ENCODE data around the gene SCART1.
"Not testable (repeated sequence)": the region's sequence is repeated elsewhere in the genome, so short reads cannot be mapped to it uniquely, and the experiment has no call there.

SCART1 gene

GRCh38 chr10:133474027-133474426 lies 20.3 kb downstream of the SCART1 start:
- DNase-seq (ENCODE audit: low spot score), result no peak

DNA sequence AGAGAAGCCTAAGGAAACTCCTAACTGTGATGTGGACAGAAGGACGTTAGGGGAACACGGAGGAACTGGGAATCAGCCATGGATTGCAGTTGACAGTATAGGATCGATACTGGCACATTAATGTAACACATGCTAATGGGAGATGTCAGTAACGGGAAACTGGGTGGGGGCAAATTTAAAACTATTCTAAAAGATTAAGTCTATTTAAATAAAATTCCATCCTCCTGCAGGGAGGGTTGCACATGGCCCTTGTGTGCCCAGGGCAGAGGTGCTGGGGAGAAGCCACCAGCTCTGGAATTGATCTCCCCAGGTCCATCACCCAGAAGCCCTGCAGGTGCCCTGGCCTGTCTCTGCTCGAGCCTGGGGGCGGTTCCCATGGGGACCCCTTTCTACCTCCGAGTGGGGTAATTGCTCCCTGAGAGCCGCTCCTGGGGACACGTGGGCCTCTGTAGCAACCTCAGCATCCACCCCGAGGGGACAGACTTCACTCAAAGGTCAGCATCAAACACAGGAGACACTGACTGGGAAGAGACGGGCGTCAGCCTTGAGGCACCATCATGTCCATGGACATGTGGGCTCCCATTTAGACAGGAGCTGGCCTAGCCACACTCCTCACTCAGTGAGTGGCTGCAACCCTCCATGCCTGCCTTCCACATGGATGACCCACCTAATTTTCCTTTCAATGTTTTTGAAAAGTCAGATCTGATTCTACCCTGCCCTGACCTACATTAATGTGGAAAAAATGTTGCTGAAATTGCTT lies 21.1 kb downstream of the SCART1 start:
- no peak for DNase-seq (ENCODE audit: low spot score)

GRCh38 chr10:133475425-133475734 lies 21.6 kb downstream of the SCART1 start:
- no peak for DNase-seq (ENCODE audit: low spot score)

GRCh38 chr10:133475821-133476640 lies 22.3 kb downstream of the SCART1 start:
- no peak for DNase-seq (ENCODE audit: low spot score)

GRCh38 chr10:133476641-133476990 lies 22.9 kb downstream of the SCART1 start:
- DNase-seq (ENCODE audit: low spot score), result no peak

DNA sequence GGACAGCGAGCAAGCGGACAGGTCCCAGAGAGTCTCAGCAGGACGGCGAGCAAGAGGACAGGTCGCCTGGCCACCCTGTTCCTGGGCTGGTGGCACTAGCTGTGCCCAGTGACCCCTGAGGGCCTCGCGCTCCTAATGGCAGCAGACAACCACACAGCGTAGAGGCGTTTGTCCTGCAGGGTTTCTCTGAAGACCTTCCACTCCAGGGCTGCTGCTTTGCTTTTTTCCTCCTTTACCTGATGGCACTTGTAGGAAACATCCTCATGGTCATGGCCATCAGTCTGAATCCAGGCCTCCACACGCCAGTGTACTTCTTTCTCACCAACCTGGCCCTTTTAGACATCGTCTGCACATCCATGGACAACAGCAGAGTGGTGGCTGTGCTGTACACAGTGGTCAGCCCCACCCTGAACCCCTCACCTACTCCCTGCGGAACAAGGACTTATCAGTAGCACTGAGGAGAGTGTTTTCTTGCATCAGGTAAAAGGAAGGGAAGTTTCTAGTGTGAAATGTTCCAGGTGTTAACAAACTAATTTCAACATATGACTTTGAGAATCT lies 27.4 kb downstream of the SCART1 start:
- DNase-seq (ENCODE audit: low spot score), result no peak

DNA sequence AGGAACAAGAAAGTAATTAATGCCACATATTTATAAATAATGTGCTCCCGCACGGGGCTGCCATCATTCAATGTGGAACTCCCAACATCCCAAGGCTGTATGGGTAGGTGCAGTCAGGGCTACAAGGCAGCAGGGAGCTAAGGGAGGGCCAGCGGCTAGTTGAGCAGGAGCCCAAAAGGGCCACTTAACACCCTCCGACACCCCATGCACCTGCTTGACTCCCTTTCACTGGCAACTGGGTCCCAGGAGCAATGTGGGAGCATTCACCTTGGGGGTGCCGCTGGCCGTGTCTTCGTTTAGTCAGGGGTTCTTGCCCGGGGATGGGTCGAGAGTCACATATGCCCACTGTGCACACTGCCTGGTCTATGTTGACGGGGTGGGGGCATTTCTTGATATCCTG lies 27.9 kb downstream of the SCART1 start:
- DNase-seq (ENCODE audit: low spot score), result no peak

GRCh38 chr10:133484818-133485217 lies 31.1 kb downstream of the SCART1 start:
- DNase-seq (ENCODE audit: low spot score), result no peak

DNA sequence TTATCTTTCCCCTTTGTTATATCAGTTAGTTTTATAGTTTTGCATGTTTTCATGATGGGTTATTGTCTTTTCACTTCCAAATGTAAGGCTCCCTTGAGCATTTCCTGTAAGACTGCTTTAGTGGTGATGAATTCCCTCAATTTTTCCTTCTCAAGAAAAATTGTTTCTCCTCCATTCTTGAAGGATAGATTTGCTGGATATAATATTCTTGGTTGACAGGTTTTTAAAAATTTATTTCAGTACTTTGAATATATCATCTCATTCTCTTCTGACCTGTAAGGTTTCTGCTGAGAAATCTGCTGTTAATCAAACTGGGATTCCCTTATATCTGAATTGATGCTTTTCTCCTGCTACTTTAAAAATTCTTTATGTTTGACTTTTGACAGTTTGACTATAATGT lies 33.3 kb downstream of the SCART1 start:
- DNase-seq (ENCODE audit: low spot score), result no peak

DNA sequence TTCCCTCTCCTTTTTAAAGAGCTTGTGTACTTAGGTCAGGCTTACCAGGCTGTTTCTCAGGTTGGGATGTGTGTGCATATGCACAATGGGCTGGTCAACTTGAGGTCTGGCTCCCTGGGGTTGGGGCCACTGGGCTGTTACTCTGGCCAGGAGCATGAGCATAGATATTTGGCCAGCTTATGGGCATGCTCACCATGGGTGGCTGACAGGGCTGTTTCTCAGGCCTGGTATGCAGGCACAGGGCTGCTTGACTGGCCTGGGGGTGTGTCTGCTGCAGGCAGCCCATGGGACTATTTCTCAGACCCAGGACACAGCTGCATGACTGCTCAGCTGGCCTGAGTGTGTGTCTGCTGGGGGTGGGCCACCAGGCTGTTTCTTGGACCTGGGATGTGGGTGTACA lies 34.6 kb downstream of the SCART1 start:
- no peak for DNase-seq (ENCODE audit: low spot score)

DNA sequence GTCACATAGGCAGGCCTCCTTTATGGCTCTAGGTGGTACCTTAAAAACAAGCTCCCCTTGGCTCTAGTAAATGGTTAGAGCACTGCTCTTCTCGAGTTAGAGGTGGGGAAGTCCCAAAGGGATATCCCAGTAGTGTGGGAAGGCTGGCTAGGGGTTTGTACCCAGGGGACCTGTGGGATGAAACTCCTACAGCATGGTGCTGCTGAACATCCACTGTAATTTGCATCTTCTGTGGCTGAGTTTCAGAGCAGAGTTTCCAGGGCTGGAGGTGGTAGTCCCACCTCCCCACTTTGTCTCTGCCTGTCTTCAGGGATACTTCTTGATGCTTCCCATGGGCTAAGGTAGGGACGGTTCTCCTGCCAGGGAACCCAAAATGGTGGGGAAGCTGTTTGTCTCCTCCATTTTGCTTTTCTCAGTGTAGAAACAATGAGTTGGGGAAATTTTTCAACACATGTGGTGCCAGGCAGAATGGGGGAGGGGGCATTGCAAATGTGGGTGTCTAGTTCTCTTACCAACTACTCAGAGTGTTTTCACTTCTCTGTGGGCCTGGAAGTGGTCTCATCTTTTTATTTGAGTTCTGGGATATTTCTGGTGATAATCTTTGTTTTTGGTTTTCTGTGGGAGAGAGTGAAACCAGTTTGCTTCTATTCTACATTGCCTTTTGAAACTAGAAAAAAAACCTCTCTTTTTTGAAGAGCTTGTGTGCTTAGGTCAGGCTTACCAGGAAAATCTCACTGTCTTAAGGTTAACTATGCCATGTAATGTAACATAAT lies 36.3 kb downstream of the SCART1 start:
- DNase-seq (ENCODE audit: low spot score), result no peak

GRCh38 chr10:133493562-133493961 lies 39.8 kb downstream of the SCART1 start:
- DNase-seq (ENCODE audit: low spot score), result not testable (repeated sequence)

DNA sequence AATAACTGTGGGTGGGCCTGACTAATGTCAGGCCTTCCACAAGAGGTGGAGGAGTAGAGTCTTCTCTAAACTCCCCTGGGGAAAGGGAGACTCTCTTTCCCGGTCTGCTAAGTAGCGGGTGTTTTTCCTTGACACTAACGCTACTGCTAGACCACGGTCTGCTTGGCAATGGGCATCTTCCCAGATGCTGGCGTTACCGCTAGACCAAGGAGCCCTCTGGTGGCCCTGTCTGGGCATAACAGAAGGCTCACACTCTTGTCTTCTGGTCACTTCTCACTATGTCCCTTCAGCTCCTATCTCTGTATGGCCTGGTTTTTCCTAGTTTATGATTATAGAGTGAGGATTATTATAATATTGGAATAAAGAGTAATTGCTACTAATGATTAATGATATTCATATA lies 43.6 kb downstream of the SCART1 start:
- not testable (repeated sequence) for DNase-seq (ENCODE audit: low spot score)

- DNase-seq (ENCODE audit: low spot score), result not testable (repeated sequence)
These were observed 45.4 kb downstream of the SCART1 start for GRCh38 chr10:133499176-133499575.

DNA sequence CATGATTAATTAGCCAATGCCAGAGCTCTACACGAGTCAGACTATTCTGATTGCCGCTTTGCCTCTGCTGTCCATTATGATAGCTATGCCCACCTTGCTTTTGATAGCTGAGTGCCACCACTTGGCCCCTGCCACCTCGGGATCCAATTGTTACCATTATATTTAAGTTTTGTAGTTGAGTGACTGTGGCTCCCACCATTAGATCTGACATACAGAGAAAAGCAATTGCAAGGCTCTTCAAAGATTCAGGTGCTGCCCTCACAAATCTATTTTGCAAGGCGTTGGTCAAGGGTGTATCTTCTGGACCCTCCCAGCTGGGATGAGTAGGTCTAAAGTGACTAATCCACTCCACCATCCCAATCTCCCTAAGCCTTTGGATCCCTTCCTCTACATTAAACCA lies 47.2 kb downstream of the SCART1 start:
- DNase-seq (ENCODE audit: low spot score), result not testable (repeated sequence)

- no peak for DNase-seq (ENCODE audit: low spot score)
These were observed 56.0 kb downstream of the SCART1 start for GRCh38 chr10:133509700-133510099.

- DNase-seq (ENCODE audit: low spot score), result no peak
These were observed 57.7 kb downstream of the SCART1 start for GRCh38 chr10:133511408-133511807.

DNA sequence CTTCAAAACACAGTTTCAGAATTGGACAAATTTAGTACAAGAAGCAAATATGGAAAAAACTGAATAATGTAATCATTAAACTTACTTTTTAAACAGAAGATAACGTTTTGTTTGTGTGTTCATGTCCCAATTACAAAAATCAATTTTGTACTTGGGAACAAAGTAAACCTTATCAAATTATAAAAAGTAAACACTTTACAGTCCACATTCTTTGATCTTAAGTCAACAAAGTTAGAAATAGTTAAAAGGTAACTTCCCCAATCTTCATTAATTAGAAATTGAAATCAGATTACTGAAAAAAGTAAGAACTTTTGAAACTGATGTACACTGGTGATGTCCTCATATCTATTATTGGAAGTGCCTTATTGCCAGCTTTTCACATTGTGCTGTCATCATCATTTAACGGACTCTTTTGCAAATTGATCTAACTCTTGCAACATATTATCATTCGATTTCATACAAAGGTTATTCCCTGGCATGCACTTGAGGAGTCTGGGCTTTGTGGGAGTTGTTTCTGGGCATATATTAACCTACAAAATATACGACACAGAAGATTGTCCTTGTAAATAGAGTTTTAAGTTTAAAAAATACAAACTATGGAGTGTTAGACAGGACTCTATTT lies 58.3 kb downstream of the SCART1 start:
- no peak for DNase-seq (ENCODE audit: low spot score)

DNA sequence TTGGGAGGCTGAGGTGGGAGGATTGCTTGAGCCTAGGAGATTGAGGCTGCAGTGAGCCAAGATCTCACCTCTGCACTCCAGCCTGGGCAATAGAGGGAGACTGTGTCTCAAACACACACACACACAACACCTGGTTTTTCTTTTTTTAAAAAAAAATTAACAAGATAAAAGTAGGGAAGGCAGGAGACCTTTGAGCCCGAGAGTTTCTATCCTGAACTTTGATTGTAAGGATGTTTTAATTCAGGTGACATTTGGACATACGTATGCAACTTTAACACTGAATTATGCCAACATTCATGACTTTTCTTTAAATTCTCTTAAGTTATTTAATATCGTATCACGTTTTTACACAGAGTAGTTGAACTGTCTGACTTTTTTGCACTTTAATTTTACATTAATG lies 61.7 kb downstream of the SCART1 start:
- DNase-seq (ENCODE audit: low spot score), result no peak

DNA sequence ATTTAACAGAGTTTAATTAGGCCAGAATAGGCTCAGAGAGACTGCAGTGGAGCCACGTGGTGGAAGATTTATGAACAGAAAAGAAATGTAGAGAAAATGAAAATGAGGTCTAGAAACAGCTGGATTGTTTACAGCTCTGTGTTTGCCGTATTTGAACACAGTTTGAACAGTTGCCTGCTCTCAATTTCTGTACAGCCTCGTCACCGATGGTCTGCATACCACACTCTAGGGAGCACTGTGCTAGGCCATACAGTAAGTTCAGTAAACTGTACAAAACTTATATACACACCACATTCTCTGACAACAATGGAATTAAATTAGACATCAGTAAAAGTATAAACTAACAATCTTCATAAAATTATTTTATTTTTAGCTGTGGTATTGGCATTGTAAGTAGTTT lies 62.3 kb downstream of the SCART1 start:
- DNase-seq (ENCODE audit: low spot score), result no peak

- DNase-seq (ENCODE audit: low spot score), result not testable (repeated sequence)
These were observed 64.8 kb downstream of the SCART1 start for GRCh38 chr10:133518517-133518916.

Measured in putamen (tissue), 1 donor.